PFSK-1 (cell line): ENCODE data around the gene TEAD3.

ENCODE experiments used
- FOXP2 ChIP-seq: optimal IDR thresholded peaks from 2 replicates; pipeline ENCODE3; 2011; ENCODE audit warnings: borderline replicate concordance, control low read depth, inconsistent platforms; ENCODE audit not compliant: insufficient read depth; ENCODE audit errors: extremely low read length, extremely low read depth
- POLR2AphosphoS5 ChIP-seq: IDR thresholded peaks from 2 replicates; pipeline ENCODE4 v1.6.1; 2012; ENCODE audit warnings: low read depth, mild to moderate bottlenecking, control low read depth, low read length, moderate library complexity
- SIN3A ChIP-seq: IDR thresholded peaks from 2 replicates; pipeline ENCODE4 v1.6.1; 2012; ENCODE audit warnings: mild to moderate bottlenecking, low read length, moderate library complexity, borderline replicate concordance; ENCODE audit not compliant: insufficient read depth
- TAF1 ChIP-seq: IDR thresholded peaks from 2 replicates; pipeline ENCODE4 v1.6.1; 2012; ENCODE audit warnings: low read length, control low read depth, borderline replicate concordance; ENCODE audit not compliant: insufficient read depth
- TF ChIP-seq, protein P1 (sequence below), 2 experiments: IDR thresholded peaks; 2 replicates each; pipeline versions ENCODE4 v1.6.1 to v1.8.0; 2011 to 2012; ENCODE audit warnings: low read depth in 2 of 2, low read length in 2 of 2, control low read depth in 1 of 2, inconsistent platforms in 1 of 2, mild to moderate bottlenecking in 1 of 2, moderate library complexity in 1 of 2; ENCODE audit not compliant: insufficient read depth in 1 of 2

TEAD3 gene

GRCh38 chr6:35439308-35439707, 57.6 kb downstream of the TEAD3 start:
- TF ChIP-seq SIN3A (no peak), POLR2AphosphoS5 (no peak), FOXP2 (no peak), TAF1 (no peak)
- TF ChIP-seq, protein P1, sequence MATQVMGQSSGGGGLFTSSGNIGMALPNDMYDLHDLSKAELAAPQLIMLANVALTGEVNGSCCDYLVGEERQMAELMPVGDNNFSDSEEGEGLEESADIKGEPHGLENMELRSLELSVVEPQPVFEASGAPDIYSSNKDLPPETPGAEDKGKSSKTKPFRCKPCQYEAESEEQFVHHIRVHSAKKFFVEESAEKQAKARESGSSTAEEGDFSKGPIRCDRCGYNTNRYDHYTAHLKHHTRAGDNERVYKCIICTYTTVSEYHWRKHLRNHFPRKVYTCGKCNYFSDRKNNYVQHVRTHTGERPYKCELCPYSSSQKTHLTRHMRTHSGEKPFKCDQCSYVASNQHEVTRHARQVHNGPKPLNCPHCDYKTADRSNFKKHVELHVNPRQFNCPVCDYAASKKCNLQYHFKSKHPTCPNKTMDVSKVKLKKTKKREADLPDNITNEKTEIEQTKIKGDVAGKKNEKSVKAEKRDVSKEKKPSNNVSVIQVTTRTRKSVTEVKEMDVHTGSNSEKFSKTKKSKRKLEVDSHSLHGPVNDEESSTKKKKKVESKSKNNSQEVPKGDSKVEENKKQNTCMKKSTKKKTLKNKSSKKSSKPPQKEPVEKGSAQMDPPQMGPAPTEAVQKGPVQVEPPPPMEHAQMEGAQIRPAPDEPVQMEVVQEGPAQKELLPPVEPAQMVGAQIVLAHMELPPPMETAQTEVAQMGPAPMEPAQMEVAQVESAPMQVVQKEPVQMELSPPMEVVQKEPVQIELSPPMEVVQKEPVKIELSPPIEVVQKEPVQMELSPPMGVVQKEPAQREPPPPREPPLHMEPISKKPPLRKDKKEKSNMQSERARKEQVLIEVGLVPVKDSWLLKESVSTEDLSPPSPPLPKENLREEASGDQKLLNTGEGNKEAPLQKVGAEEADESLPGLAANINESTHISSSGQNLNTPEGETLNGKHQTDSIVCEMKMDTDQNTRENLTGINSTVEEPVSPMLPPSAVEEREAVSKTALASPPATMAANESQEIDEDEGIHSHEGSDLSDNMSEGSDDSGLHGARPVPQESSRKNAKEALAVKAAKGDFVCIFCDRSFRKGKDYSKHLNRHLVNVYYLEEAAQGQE (IDR thresholded peaks at IDR 0.05; ENCODE audit: insufficient read depth in 1 of 2, low read depth in 2 of 2, low read length in 2 of 2), result no peak

- TF ChIP-seq FOXP2 (no peak), TAF1 (no peak), POLR2AphosphoS5 (no peak), SIN3A (no peak)
- TF ChIP-seq, protein P1 (IDR thresholded peaks at IDR 0.05; ENCODE audit: insufficient read depth in 1 of 2, low read depth in 2 of 2, low read length in 2 of 2), result no peak
These were observed 60.6 kb downstream of the TEAD3 start for GRCh38 chr6:35436071-35436857.

DNA sequence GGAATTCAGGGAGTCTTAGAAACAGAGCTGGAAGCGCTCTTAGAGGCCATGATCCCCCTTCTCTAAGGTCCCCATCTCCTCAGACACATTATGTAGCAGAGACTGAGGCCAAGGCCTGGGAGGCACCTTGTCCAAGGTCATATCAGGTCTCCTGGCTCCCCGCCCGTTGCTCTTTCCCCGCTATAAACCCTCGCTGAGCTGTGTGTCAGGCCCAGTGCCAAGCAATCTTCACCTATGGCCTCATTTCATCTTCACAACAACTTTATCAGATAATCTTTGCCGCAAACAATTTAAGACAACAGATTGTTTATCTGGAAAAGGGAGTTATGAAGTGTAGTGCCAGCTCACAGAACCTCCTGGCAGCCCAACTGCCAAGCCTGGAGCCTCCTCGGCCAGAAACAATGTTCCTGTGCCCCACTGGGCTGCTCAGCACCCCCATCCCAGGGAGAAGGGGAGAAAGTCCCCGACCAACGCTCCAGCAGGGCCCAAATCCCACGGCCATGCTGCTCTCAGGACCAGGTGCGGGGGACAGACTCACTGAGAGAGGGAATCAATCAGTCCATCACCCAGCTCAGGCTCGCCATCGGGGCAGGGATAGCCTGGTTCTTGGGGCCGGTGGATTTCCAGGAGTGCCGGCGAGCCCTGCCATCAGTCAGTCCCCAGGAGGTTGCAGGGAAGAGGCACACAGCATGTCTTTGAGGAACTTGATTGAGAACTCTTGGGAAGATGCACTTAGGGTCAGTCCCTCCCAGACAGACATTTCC, 61.6 kb downstream of the TEAD3 start:
- TF ChIP-seq POLR2AphosphoS5 (no peak), SIN3A (no peak), FOXP2 (no peak), TAF1 (no peak)
- TF ChIP-seq, protein P1 (IDR thresholded peaks at IDR 0.05; ENCODE audit: insufficient read depth in 1 of 2, low read depth in 2 of 2, low read length in 2 of 2), result no peak

GRCh38 chr6:35432291-35432690, 64.6 kb downstream of the TEAD3 start:
- no peak for TF ChIP-seq POLR2AphosphoS5
- TF ChIP-seq FOXP2, result no peak
- TF ChIP-seq, protein P1 (IDR thresholded peaks at IDR 0.05; ENCODE audit: insufficient read depth in 1 of 2, low read depth in 2 of 2, low read length in 2 of 2), result no peak
- no peak for TF ChIP-seq SIN3A
- no peak for TF ChIP-seq TAF1
